ENCODE data around the gene AGAP3. TPM values are rescaled to one million over a fixed set of nuclear protein-coding genes. Genes with fewer than 3 reads are reported as not detected.

The AGAP3 gene
- total RNA-seq, 1 experiment from 2014 or later = 126 TPM

GRCh38 chr7:151167197-151167961 lies 81.1 kb downstream of the AGAP3 start, which contains the start of gene GBX1:
Gene GBX1 (minus strand): TSS chr7:151167694. CDS start chr7:151167548, 146 bp downstream.
- intact Hi-C loops (cut with micrococcal nuclease) = no loop called here
- no peaks in the 10 kb centered on the region for H3K9me2 ChIP-seq (ENCODE audit: insufficient read depth)
- H3K4me1 ChIP-seq (ENCODE audit: control insufficient read depth in 1 of 2, insufficient read depth in 2 of 2, low read length in 2 of 2) = peaks cover 0 to 12% of the 10 kb centered on the region in 2 experiments; a peak in 2 of 4 replicates
- H2AFZ ChIP-seq (ENCODE audit: low read depth, low read length, poor library complexity, severe bottlenecking) = peak within 1 kb of the TSS; percentile 40
- no peaks in the 10 kb centered on the region for H3K9me3 ChIP-seq (ENCODE audit: control insufficient read depth in 1 of 2, insufficient read depth in 1 of 2, low read depth in 1 of 2, low read length in 2 of 2)
- ChIA-PET CTCF (interaction anchor here (0.6 to 1.4 kb wide), 9 partner anchors 8 to 742 kb away, joined by 3 to 8 read pairs (median 5); no protein-coding TSS in a partner anchor), RAD21 (ENCODE audit: low non-redundant PET in 1 of 2, low total read pairs in 2 of 2, uncharacterized antibody in 2 of 2, unreplicated experiment in 2 of 2) (interaction anchor here (0.6 to 0.7 kb wide), 2 partner anchors 81 to 121 kb away, joined by 3 to 5 read pairs; no protein-coding TSS in a partner anchor), POLR2A (interaction anchor here (0.6 kb wide), 1 partner anchor 20 kb away, joined by 4 read pairs; no protein-coding TSS in a partner anchor)
- peak within 1 kb of the TSS; percentile 19; the same call in 1 of the 2 replicates for H3K27ac ChIP-seq (ENCODE audit: low read depth, low read length)
- no peaks in the 10 kb centered on the region for H3K27me3 ChIP-seq (ENCODE audit: insufficient read depth, low read length)
- H3K9ac ChIP-seq (ENCODE audit: low read length) = no peak within 1 kb of the TSS
- H3K79me2 ChIP-seq (ENCODE audit: insufficient read depth, low read length) = no peaks in the 10 kb centered on the region
- H3K36me3 ChIP-seq (ENCODE audit: control insufficient read depth in 1 of 2, insufficient read depth in 2 of 2, low read length in 2 of 2) = no peaks in the 10 kb centered on the region
- H3K4me3 ChIP-seq (replicated peaks in 1 of 2; ENCODE audit: low read depth in 1 of 2, low read length in 2 of 2) = peak within 1 kb of the TSS; percentile 49 to 68
- ATAC-seq (peak; percentile 58), DNase-seq (ENCODE audit: low read depth, low spot score) (no peak)
- no peaks in the 10 kb centered on the region for H4K20me1 ChIP-seq (ENCODE audit: insufficient read depth)
- H3K4me2 ChIP-seq (ENCODE audit: low read length) = peak within 1 kb of the TSS; percentile 94
- BruUV-seq (replicated peaks) = no TSS peak
- no peak for TF ChIP-seq TCF7L2 (IDR thresholded peaks at IDR 0.05; ENCODE audit: borderline replicate concordance, extremely low read depth, insufficient read depth, insufficient read length)
- TF ChIP-seq, protein P1, sequence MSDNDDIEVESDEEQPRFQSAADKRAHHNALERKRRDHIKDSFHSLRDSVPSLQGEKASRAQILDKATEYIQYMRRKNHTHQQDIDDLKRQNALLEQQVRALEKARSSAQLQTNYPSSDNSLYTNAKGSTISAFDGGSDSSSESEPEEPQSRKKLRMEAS (IDR thresholded peaks at IDR 0.05) = no peak
- TF ChIP-seq, protein P2, sequence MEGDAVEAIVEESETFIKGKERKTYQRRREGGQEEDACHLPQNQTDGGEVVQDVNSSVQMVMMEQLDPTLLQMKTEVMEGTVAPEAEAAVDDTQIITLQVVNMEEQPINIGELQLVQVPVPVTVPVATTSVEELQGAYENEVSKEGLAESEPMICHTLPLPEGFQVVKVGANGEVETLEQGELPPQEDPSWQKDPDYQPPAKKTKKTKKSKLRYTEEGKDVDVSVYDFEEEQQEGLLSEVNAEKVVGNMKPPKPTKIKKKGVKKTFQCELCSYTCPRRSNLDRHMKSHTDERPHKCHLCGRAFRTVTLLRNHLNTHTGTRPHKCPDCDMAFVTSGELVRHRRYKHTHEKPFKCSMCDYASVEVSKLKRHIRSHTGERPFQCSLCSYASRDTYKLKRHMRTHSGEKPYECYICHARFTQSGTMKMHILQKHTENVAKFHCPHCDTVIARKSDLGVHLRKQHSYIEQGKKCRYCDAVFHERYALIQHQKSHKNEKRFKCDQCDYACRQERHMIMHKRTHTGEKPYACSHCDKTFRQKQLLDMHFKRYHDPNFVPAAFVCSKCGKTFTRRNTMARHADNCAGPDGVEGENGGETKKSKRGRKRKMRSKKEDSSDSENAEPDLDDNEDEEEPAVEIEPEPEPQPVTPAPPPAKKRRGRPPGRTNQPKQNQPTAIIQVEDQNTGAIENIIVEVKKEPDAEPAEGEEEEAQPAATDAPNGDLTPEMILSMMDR (IDR thresholded peaks at IDR 0.05 in 2 of 3, conservative IDR thresholded peaks at IDR 0.05 in 1 of 3; ENCODE audit: borderline replicate concordance in 1 of 3, insufficient read depth in 1 of 3, low read depth in 2 of 3, low read length in 2 of 3) = peak in 1 of 3 experiments; percentile 23; a peak in 1 of 6 replicates
- TF ChIP-seq JUND (IDR thresholded peaks at IDR 0.05) = no peak
- 0 out of 2 replicates have a peak, but pooled peaks have one; percentile 24 for TF ChIP-seq POLR2AphosphoS5 (IDR thresholded peaks at IDR 0.05; ENCODE audit: low read depth, low read length)
- no peak for TF ChIP-seq SIN3A (IDR thresholded peaks at IDR 0.05; ENCODE audit: low read depth)
- no peak for TF ChIP-seq SRF (IDR thresholded peaks at IDR 0.05; ENCODE audit: low read depth)
- TF ChIP-seq ELF1 (IDR thresholded peaks at IDR 0.05; ENCODE audit: borderline replicate concordance, low read depth) = no peak
- TF ChIP-seq EZH2phosphoT487 (IDR thresholded peaks at IDR 0.05; ENCODE audit: borderline replicate concordance) = no peak
- TF ChIP-seq ZFX (IDR thresholded peaks at IDR 0.05) = no peak
- no peak for TF ChIP-seq ZNF274 (IDR thresholded peaks at IDR 0.05; ENCODE audit: low read depth, low read length)
- no peak for TF ChIP-seq YY1 (IDR thresholded peaks at IDR 0.05; ENCODE audit: extremely low read depth, insufficient replicate concordance, low read depth, low read length)
- no peak for TF ChIP-seq ATF3 (IDR thresholded peaks at IDR 0.05)
- TF ChIP-seq, protein P3, sequence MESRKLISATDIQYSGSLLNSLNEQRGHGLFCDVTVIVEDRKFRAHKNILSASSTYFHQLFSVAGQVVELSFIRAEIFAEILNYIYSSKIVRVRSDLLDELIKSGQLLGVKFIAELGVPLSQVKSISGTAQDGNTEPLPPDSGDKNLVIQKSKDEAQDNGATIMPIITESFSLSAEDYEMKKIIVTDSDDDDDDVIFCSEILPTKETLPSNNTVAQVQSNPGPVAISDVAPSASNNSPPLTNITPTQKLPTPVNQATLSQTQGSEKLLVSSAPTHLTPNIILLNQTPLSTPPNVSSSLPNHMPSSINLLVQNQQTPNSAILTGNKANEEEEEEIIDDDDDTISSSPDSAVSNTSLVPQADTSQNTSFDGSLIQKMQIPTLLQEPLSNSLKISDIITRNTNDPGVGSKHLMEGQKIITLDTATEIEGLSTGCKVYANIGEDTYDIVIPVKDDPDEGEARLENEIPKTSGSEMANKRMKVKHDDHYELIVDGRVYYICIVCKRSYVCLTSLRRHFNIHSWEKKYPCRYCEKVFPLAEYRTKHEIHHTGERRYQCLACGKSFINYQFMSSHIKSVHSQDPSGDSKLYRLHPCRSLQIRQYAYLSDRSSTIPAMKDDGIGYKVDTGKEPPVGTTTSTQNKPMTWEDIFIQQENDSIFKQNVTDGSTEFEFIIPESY (IDR thresholded peaks at IDR 0.05; ENCODE audit: extremely low read depth, insufficient replicate concordance, low read length) = no peak
- no peak for TF ChIP-seq POLR2A (IDR thresholded peaks at IDR 0.05; ENCODE audit: borderline replicate concordance, extremely low read depth, insufficient read depth, insufficient read length)
- no peak for TF ChIP-seq REST (IDR thresholded peaks at IDR 0.05; ENCODE audit: low read depth)
- TF ChIP-seq SP1 (IDR thresholded peaks at IDR 0.05; ENCODE audit: low read depth) = no peak
